Esophagus squamous epithelium (tissue), 5 donors: ENCODE measurements around the gene FOXJ3. TPM values are rescaled to one million over a fixed set of nuclear protein-coding genes. Genes with fewer than 3 reads are reported as not detected.

Source experiments
- DNase-seq: peaks from one replicate; lab custom pipeline; 2025; lab: John Stamatoyannopoulos, UW
- H3K27ac ChIP-seq, 4 donors: fragments of 200-600 bp; sonication (generic); one replicate each; pipeline ENCODE4 v1.5.1; 2016 to 2019; ENCODE audit warnings: mild to moderate bottlenecking in 1 of 4
- H3K27me3 ChIP-seq, 4 donors: fragments of 200-600 bp; sonication (generic); 1 replicate in 3 of 4; 2 replicates in 1 of 4; pipeline versions ENCODE4 v1.5.1 to v1.6.0; 2017 to 2021; ENCODE audit warnings: antibody characterized with exemption in 1 of 4
- H3K36me3 ChIP-seq, 3 donors: fragments of 200-600 bp; sonication (generic); one replicate each; pipeline ENCODE4 v1.5.1; 2016 to 2019
- H3K4me1 ChIP-seq, 3 donors: fragments of 200-600 bp; sonication (generic); one replicate each; pipeline ENCODE4 v1.5.1; 2017 to 2019
- H3K4me3 ChIP-seq, 4 donors: fragments of 200-600 bp; sonication (generic); 1 replicate in 3 of 4; 2 replicates in 1 of 4; pipeline ENCODE4 v1.5.1; 2016 to 2019; ENCODE audit warnings: mild to moderate bottlenecking in 2 of 4, moderate library complexity in 1 of 4
- H3K9me3 ChIP-seq, 3 donors: fragments of 200-600 bp; sonication (generic); one replicate each; pipeline ENCODE4 v1.5.1; 2016 to 2019
- POLR2A ChIP-seq, 4 donors: fragments of 450-650 bp; IDR thresholded peaks; one replicate each; pipeline ENCODE4 v1.6.1; 2017; ENCODE audit warnings: antibody characterized with exemption in 4 of 4, mild to moderate bottlenecking in 4 of 4, moderate library complexity in 3 of 4
- WGBS, 2 donors: methylation state at CpG; one replicate each; pipeline ENCODE4 v1.1.5; 2018; 5-methylcytosine and 5-hydroxymethylcytosine counted together
- intact Hi-C: fragments of 100-400 bp; cut with DNase I; formaldehyde crosslinking; loops from one replicate; pipeline ENCODE4 v1.15.0; 2022
- total RNA-seq, 4 donors: library from RNA; depleted of rRNA; stranded (reverse); fragments of >200 nt; gene quantifications; one replicate each; pipeline ENCODE4 v1.1.0, GENCODE V29; 2016
- TF ChIP-seq, protein P1 (sequence below), 6 experiments: fragments of 450-650 bp in 4 of 6; fragments of 200-600 bp in 2 of 6; sonication (generic) in 2 of 6; IDR thresholded peaks; one replicate each; pipeline ENCODE4 v1.5.1; 2016 to 2019; ENCODE audit warnings: antibody characterized with exemption in 6 of 6, mild to moderate bottlenecking in 4 of 6, moderate library complexity in 4 of 6
- donor health status: DM: yes; HTN: yes; CAD: no.

FOXJ3 gene
- total RNA-seq, 4 donors from 2014 or later, result 18.7 to 36.6 (median 27.5) TPM

DNA sequence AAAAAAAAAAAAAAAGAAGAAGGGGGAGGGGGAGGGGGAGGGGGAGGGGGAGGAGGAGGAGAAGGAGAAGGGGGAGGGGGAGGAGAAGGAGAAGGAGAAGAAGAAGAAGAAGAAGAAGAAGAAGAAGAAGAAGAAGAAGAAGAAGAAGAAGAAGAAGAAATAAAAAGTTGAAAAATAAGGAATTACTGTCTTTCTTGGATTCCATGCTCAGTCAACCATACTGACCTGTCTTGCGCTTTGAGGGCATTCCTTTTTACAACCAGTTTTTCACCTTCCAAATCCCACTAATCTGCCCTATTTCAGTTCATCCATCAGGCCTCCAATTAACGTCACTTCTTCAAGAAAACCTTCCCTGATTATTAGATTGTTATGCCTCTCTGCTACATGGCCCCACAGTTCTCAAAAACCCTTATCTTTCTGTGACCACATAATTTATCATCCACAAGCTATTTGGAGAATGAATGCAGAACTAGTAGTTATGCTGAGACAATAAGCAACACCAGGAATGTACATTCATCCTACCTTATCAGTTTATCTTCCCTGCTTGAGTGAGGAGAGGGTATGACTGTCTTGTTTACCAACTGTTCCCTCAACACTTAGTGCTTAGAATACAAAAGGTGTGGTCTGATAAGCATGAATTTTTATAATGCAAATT, 113.0 kb downstream of the FOXJ3 start:
- WGBS, 2 donors, result 82 to 91% methylated on average over 2 of the region's 2 CpGs
- DNase-seq, result no peak
- Histone ChIP-seq H3K9me3 (no peaks in the 10 kb centered on the region), H3K36me3 (peaks cover 0 to 21% (median 0%) of the 10 kb centered on the region in 3 donors), H3K4me1 (no peaks in the 10 kb centered on the region), H3K27ac (no peak overlapping the region), H3K4me3 (no peak overlapping the region), H3K27me3 (no peaks in the 10 kb centered on the region)
- TF ChIP-seq POLR2A (IDR thresholded peaks at IDR 0.05), result no peak
- TF ChIP-seq, protein P1, sequence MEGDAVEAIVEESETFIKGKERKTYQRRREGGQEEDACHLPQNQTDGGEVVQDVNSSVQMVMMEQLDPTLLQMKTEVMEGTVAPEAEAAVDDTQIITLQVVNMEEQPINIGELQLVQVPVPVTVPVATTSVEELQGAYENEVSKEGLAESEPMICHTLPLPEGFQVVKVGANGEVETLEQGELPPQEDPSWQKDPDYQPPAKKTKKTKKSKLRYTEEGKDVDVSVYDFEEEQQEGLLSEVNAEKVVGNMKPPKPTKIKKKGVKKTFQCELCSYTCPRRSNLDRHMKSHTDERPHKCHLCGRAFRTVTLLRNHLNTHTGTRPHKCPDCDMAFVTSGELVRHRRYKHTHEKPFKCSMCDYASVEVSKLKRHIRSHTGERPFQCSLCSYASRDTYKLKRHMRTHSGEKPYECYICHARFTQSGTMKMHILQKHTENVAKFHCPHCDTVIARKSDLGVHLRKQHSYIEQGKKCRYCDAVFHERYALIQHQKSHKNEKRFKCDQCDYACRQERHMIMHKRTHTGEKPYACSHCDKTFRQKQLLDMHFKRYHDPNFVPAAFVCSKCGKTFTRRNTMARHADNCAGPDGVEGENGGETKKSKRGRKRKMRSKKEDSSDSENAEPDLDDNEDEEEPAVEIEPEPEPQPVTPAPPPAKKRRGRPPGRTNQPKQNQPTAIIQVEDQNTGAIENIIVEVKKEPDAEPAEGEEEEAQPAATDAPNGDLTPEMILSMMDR (IDR thresholded peaks at IDR 0.05), result no peak
- intact Hi-C loops, result no loop called here

DNA sequence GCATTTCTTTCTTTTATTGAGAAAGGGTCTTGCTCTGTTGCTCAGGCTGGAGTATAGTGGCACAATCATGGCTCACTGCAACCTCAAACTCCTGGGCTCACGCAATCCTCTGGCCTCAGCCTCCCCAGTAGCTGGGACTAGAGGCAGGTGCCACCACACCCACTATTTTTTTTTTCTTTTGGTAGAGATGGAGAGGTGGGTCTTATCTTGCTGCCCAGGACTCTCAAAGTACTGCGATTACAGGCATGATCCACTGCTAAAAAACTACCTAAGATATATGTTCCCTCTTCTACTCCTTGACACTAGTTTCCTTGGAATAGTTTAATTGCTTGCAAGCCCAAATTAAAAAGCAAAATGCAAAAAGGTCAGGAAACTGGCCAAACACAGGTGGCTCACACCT, 113.6 kb downstream of the FOXJ3 start:
- H3K27me3 ChIP-seq, result no peaks in the 10 kb centered on the region
- WGBS, 2 donors, result 91 to 100% methylated on average over 2 of the region's 2 CpGs
- no peaks in the 10 kb centered on the region for H3K4me1 ChIP-seq
- peaks cover 0 to 21% (median 0%) of the 10 kb centered on the region in 3 donors for H3K36me3 ChIP-seq
- H3K9me3 ChIP-seq, result no peaks in the 10 kb centered on the region
- no peak overlapping the region for H3K27ac ChIP-seq
- no peak for DNase-seq
- no peak overlapping the region for H3K4me3 ChIP-seq
- TF ChIP-seq, protein P1 (IDR thresholded peaks at IDR 0.05), result no peak
- no peak for TF ChIP-seq POLR2A (IDR thresholded peaks at IDR 0.05)
- intact Hi-C loops, result no loop called here

- Histone ChIP-seq H3K27ac (no peak overlapping the region), H3K4me3 (no peak overlapping the region), H3K36me3 (peaks cover 0 to 18% (median 0%) of the 10 kb centered on the region in 3 donors), H3K4me1 (peaks cover 0 to 9% (median 4%) of the 10 kb centered on the region in 3 donors), H3K9me3 (no peaks in the 10 kb centered on the region), H3K27me3 (no peaks in the 10 kb centered on the region)
- TF ChIP-seq POLR2A (IDR thresholded peaks at IDR 0.05), result no peak
- TF ChIP-seq, protein P1 (IDR thresholded peaks at IDR 0.05), result no peak
- DNase-seq, result no peak
- intact Hi-C loops, result loop anchor here (10.0 kb wide), 1 partner anchor 115 kb away; the partner anchor contains the start of gene FOXJ3
- 65 to 80% methylated on average over 1 of the region's 1 CpG for WGBS, 2 donors
Observed at GRCh38 chr1:42219627-42220026, 115.4 kb downstream of the FOXJ3 start.

DNA sequence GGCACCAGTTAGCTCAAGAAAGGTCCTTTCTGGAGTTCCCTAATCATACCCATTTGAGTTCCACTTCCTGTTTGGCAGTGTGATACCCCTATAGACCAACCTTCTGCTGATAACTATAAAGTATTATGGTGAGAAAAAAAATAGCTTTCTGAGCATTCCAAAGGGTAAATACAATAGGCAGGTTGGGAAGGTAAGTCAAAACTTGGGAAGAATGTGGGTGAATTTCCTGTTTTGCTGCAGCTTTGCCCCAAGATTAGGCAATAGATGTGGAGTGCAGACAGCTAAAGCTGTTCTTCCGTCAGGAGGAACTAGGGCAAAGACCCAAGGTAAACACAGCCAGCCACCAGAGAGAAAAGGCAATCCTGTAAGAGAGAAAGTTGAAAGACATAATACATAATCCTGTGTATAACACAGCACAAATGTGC, 120.6 kb downstream of the FOXJ3 start:
- intact Hi-C loops, result loop anchor here (10.0 kb wide), 1 partner anchor 120 kb away; the partner anchor contains the start of gene FOXJ3
- Histone ChIP-seq H3K27ac (peak overlapping the region in 3 of 4 donors; percentile 47 to 66 (median 55)), H3K4me1 (peaks cover 9 to 40% (median 19%) of the 10 kb centered on the region in 3 donors), H3K9me3 (no peaks in the 10 kb centered on the region), H3K36me3 (no peaks in the 10 kb centered on the region), H3K27me3 (no peaks in the 10 kb centered on the region), H3K4me3 (no peak overlapping the region)
- no peak for DNase-seq
- TF ChIP-seq, protein P1 (IDR thresholded peaks at IDR 0.05), result no peak
- WGBS, 2 donors, result 0 to 7% methylated on average over 1 of the region's 1 CpG

GRCh38 chr1:42211224-42211623, 123.8 kb downstream of the FOXJ3 start:
- no peaks in the 10 kb centered on the region for H3K9me3 ChIP-seq
- intact Hi-C loops, result loop anchor here (10.0 kb wide), 1 partner anchor 124 kb away; the partner anchor contains the start of gene FOXJ3
- H3K27me3 ChIP-seq, result no peaks in the 10 kb centered on the region
- H3K4me1 ChIP-seq, result peaks cover 12 to 52% (median 19%) of the 10 kb centered on the region in 3 donors
- no peaks in the 10 kb centered on the region for H3K36me3 ChIP-seq
- no peak overlapping the region for H3K4me3 ChIP-seq
- TF ChIP-seq POLR2A (IDR thresholded peaks at IDR 0.05), result no peak
- TF ChIP-seq, protein P1 (IDR thresholded peaks at IDR 0.05), result no peak
- H3K27ac ChIP-seq, result no peak overlapping the region
- 73 to 90% methylated on average over 2 of the region's 2 CpGs for WGBS, 2 donors
- no peak for DNase-seq
